Amygdala (tissue), 56 donors: Measurements from ENCODE around the gene AIG1.
A peak's percentile ranks its signal among the peaks of the same experiment; 100 is the strongest.

Source experiments
- DNase-seq, 56 donors: peaks; one replicate each; lab custom pipeline; 2025; lab: John Stamatoyannopoulos, UW

AIG1 gene

DNA sequence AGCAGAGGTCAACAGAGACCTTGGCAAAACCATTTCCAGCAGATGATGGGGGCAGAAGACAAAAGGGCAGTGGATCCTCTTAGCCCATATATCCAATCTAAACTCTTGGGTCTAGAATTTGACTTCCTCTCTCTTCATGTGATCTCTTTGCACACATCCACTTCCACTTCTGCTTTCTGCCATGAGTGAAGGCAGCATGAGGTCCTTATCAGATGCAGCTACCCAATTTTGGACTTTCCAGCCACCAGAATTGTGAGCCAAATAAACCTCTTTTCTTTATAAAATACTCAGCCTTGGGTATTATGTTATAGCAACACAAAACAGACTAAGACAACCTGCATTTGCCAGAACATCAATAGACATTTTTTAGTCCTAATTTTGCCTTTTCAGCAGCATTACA lies 198.3 kb downstream of the AIG1 start:
- DNase-seq = no peak

DNA sequence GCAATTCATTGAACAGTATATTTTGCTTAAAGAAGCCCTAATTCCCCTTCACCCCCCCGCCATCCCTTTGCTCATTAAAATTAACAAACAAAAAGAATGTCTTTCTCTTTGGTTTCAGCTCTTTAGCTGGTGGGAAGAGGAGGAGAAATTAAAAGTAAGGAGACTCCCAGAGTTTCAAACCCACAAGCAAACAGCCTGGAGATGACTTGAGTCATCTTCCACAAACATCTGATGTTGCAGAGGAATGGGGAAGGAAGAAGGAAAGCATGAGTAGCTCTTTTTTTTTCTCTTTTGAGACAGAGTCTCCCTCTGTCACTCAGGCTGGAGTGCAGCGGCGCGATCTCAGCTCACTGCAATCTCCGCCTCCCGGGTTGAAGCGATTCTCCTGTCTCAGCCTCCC lies 200.2 kb downstream of the AIG1 start:
- DNase-seq = no peak

DNA sequence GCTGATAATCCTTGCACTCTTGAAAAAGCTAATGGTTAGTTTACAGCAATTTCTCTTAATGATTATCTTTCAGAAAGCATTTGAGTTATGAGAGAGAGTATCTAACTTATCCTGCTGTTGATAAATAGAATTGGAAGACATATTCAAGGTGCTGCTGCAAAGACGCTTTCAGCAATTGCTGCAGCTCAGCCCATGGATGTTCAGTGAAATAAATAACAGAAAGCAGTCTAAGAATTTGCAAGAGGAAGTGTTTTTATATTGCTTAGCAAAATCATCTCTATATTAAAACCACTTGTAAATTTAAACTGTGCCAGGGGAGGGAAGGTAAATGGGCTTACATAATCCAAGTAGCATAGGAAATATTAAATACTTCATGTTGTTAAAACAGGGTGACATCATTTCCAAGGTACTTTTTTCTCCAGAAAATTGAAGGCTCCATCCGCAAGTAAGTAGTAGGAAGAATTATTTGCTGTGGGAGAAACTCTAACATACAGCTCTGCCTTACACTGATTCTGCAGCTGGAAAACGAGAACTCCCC lies 201.3 kb downstream of the AIG1 start:
- no peak for DNase-seq

DNA sequence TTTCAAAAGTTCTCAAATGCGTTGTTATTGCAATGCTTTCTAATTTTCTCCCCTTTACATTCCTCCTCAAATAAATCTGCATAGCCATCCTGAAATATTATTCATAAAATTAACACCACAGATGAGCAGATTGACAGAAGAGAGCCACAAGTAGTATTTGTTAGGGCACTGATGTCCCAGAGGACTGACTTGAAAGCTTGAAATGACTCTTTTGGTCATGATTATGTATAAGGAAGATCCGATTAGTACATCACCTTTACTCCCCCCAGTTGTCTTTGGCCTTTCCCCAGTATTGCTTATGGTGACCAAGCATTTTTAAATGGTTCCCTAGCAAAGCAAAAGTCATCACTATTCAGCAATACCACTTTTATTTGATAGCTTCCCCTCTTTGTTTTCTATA lies 202.2 kb downstream of the AIG1 start:
- DNase-seq = no peak

DNA sequence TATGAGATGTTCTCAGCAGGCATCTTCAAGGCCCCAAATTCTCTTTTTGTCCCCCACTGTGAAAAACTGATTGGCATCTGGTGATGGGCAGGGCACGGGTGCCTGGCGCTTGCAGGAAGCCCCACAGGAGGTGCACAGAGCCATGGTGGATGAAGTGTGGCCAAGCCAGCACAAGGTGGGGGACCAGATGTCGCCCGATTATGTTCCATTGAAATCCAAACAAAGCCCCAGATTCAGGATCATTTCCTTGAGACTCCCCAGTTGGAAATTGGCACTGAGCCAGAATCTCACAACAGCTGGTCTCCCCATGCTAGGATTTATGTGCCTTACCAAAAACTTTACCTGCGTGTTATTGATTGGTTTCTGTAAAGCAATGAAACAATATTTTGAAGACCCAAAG lies 203.7 kb downstream of the AIG1 start:
- no peak for DNase-seq

DNA sequence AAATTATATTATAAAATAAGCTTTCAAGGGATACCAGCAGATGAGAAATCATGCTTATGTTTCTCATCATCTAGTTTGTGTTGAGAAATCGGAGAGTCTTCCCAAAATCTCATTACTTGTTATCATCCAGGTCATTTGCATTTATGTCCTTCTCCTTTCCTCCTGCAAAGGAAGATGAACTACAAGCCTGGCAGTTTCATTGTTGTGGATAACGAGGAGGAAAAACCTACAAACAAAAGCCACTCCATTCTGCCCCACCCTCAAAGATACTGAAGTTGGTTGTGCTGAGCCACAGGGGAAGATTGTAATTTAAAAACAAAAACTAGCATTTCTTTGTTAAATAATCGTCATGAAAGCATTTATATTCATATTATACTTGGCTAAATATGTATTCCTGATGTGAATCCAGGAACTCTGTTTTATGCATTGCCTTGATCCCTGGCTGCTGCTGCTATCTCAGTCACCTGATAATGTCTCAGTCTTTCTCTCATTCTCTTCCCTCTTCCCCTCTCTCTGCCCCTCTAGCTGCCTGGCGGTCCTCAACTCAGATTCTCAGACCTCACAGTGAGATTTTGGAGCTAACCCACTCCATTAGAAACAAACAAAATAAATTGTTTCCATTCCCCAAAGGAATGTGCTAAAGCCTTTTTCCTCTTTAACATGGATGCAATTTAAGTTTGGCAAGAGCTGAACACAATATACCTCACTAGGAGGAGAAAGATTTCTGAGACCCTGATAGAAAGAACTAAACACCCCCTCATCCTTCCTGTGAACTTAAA lies 204.5 kb downstream of the AIG1 start:
- DNase-seq = no peak

DNA sequence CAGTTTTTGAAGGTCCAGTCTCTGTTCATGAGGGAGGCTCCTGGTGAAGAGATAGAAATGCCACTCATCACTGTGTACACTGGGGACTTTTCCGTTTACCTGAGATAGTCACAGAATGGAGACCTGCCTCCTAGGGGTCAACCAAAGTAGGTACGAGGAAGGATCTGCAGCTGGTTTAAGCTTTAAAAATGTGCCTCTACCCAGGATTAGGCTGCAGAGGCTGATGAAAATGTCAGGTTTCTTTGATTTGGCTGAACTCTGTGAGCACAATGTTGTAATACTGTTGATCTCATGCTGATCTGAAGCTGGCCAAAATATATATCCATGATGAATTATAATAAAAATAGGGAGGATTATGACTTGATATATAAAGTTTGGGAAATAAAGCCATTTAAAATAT lies 207.1 kb downstream of the AIG1 start:
- no peak for DNase-seq

DNA sequence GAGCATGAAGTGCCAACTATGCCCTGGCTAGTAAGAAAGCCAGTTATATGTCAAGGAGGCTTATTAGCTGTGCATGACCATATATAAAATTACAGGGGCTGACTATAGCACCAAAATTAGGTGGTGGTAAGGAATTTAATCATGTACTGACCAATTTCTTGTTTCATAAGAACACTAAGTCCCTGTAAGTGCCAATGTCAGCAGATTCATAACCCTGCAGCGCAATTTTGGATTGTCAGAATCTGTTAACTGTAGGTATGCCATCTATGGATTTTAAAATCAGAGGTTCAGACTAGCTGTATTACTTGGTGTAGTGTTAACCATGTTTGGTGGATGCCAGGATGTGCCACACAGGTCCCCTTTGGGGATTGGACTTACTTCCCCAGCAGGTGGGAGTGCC lies 207.8 kb downstream of the AIG1 start:
- DNase-seq = no peak

DNA sequence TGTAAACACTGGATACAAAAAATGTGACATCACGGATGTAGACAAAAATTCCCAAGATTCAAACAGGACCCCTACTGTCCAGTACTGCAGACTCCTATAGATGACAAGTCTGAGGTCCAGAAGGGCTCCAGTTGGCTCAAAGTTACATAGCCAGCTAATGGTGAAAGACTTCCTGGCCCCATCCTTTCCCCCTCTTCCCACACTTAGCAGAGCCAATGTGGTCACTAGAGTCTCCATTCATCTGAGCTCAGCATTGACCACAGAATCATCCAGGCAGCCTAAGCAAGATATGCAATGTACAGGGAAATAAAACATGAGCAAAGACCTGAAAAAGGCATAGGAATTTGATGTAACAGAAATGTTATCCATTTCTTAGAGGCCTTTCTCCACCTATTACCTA lies 209.3 kb downstream of the AIG1 start:
- no peak for DNase-seq

DNA sequence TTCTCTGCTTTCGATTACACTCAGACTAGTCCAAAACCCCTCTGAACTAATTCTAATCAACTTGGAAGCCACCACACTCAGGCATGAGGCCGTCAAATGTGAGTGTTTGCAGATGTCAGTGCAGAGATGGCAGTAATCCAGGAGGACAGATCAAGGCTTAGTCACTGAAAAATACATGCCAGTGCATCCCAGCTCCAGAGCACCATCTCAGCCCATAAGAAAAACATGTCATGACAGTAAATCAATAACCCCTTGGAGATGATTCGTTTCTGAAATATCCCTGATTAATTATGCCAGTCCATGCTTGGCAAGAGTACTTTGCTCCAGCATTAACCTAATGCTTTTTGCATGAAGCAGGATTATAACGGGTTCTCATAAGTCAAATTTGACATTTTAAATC lies 210.3 kb downstream of the AIG1 start:
- DNase-seq = peak in 4 of 56 donors; percentile 3 to 17 (median 9)

DNA sequence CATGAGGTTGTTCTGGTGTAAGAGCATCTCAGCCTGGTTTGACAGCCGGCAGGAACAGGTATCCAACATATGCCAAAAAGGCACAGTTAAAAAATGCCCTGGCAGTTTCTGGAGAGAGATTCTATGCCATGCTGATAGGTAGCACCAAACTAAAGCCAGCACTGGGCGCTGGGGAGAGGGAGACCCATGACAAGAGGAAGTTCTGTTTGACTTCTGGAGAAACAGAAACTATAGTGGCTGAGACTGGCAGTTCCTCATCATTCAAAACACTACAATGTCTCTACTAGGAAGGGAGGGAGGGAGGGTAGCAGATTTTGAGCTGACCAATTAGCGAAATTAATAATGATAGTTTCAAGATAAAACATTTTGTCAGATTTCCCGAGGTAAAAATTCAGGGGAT lies 215.7 kb downstream of the AIG1 start:
- peak in 1 of 56 donors; percentile 3 for DNase-seq

DNA sequence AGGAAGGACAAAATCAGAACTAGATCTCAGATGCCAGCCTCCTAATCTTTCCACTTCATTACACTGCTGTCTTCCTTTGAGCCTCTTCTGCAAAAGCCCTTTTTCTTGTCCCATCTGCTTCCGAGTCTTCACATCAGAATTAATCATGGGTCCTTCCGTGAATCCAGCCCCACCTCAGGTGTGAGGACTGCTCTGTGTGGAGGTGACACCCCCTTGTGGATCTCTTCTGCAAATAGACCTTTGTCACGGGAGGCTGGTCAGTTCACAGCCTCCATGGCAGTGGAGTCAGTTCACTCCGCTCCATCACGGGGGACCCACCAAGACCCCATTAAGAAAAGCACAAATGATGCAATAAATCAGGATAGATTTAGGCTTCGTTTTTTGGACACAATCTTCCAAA lies 218.7 kb downstream of the AIG1 start:
- DNase-seq = no peak

DNA sequence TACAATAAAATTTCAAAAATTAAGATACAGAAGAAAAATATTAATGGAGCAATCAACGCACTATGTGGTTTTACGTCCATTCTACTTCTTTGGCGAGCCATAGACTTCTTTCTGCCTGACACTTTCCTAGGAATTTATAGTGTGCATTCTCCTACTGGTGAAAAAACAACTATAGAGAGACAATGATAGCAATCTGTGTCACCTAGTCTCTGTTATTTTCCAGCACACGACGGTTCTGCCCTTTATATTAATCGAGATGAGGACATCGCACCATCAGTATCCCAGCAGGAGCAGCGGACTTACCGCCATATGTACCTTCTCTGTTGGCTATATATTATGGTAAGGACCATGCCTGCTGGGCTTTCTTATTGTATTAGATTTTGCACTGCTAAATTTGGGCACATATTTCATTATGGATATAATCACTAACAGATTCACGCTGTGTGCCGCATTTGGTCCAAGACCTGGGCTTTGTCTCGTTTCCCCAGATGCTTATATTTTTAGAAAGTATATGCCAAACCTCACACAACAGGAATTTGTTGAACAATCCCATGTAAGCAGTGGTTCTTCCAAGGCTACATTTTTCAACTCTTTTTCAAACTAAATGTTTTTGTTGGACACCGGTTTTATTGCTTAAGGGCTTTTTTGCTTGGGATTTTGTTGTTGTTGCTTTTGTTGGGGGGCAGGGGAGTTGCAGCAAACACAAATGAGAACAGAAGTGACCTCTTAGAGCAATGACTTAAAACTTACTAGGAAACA lies 223.4 kb downstream of the AIG1 start:
- no peak for DNase-seq

DNA sequence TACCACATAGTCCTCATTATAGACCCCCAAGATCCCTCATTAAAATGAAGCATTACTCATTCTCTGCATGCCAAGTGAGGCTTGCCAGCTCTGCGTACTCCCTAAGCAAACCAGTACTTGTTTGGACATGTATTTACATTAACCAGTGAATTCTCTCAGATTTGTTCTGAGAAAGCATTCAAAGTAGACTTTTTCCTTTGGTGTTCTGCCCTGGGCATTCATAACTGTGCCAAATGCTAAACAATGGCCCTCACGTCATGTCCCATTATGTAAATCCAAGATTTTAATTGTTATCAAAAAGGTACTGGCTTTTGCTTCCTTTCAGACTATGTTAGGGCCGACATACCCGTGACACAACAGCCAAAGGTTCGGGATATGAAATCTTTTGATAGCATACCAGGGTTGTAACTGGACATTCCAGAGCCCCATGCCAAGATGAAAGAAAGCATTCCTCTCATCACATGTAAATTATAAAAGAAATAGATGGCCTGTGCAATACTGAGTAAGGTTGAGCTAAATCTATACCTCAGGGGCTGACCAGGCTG lies 225.6 kb downstream of the AIG1 start:
- no peak for DNase-seq

DNA sequence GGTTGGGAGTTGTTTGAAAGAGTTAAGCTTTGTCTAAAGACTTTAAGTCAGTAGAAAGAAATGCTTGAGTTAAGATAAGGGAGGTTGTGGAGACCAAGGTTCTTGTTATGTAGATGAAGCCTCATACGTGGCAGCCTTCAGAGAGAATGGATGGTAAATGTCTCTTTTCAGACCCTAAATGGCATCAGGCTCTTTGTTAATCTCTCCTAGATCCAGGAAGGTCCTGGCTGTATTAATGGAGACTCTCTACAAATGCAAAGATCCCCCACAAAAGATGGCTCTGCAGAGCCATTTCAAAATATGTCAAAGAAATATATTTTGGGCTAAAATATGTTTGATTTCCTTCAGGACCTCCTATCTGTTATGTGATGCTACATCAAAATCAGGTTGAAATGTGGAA lies 228.2 kb downstream of the AIG1 start:
- DNase-seq = no peak

DNA sequence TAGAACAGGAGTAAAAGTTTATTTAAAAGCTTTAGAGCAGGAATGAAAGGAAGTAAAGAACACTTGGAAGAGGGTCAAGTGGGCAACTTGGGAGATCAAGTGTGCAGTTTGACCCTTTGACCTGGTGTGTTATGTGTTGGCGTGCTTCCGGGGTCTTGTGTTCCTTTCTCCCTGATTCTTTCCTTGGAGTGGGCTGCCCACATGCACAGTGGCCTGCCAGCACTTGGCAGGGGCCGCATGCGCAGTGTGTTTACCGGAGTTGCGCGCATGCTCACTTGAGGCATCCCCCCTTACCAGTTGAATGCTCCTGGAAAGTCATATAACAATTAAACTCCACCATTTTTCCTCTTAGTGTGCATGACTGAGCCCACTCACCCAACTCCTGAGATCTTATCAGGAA lies 229.5 kb downstream of the AIG1 start:
- no peak for DNase-seq

DNA sequence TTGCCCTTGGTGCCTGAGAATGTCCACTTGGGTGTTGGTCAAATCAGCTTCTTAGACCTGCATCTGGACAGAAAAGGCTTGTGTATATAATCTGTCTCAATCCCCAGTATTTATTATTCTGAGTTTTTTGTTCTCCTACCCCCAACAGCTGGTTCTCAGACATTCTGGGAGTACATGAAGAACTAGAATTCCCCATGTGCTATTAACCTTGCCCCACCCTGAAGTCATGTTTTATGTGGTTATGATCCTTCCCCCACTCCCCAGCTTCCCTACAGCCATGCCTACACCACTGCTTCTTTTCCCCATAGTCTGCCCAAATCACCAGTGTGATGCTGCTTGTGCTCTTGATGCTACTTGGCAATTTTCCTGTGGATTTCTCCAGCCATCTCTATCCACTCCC lies 232.8 kb downstream of the AIG1 start:
- DNase-seq = no peak

DNA sequence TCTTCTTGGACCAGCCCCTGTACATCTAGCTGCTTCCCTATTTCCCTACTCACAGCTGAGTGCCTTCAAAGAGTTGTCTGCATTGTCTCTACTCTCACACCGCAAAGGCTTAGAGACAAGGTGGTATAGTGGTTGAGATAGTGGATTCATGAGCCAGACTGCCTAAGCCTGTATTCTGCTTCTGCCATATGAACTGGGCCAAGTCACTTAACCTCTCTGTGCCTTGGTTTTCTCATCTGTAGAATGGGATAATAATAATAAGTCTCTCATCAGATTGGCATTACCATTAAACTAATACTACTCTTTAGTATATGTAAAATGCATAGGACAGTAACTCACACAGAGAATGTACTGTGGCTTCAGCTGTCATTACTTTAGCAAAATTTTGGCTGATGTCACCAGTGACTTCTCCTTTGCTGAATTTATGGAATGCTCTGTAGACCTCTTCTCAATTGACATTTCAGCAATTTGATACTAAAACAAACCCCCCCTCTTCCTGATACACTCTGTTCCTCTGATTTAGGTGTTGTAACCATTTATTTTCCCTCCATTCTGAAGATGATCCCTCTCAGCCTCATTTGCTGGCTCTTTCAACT lies 233.7 kb downstream of the AIG1 start:
- no peak for DNase-seq

DNA sequence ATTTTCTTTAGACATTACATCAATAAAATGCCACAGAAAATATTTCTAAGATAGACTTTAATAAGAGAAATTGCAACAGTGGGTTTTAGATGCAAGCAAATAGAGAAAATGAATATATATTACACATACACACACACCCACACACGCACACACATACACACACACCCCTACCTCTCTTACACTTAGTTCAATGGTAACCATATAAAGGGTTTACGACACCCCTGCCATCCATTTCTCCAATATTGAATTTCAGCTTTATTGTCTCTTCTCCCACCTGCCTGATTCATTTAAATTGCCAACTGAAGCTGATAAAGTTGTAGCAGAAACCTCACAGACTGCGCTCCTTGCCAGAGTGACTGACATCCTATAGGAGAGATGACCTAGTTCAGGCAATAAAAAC lies 235.2 kb downstream of the AIG1 start:
- DNase-seq = no peak

DNA sequence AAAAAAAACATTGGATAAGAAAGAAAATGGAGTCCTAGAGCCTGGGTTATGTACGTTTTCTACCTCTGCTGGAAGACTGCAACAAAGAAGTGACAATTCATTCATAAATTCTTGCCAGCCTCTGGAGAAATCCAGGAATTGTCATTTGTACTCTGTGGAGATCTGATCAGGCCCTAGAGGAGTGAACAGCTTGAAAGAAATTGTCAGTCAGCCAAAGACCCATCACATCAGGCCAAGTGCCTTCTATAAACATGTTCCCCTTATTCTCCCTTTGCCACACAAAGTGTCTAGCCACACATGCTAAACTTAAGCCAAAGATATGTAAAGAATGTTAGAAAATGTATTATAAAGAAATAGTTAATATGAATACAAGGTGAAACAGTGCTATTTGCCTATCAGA lies 237.4 kb downstream of the AIG1 start:
- DNase-seq = no peak
